ENCODE data around the gene ENG.
"Not testable (repeated sequence)": the region's sequence is repeated elsewhere in the genome, so short reads cannot be mapped to it uniquely, and the experiment has no call there.

The ENG gene

GRCh38 chr9:127794001-127794791 lies 60.3 kb downstream of the ENG start:
- DNase-seq: no peak

DNA sequence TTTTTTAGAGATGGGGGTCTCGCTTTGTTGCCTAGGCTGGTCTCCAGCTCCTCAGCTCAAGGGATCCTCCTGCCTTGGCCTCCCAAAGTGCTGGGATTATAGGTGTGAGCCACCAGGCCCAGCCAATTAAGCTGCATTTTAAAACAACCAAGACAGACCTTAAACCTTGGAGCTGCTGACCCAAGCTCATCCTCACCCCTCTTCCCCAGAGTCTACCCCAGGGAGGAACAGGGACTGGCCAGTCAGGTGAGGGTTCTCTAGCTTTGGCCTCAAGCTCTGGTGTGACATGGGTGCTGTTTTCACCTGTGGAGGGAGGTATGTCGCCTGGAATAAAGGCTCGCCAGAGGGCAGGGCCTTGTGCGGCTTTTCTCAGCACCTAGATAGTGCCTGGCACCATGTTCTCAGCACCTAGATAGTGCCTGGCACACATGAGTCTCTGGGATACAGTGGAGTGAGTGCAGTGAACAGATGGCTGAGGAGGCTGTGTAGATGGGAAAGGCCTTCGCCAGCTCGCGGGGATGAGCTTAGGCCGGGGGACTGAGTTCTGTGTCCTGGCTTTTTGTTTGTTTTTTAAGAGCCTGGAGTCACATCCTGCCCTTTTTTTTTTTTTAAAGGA lies 61.3 kb downstream of the ENG start:
- DNase-seq: no peak

DNA sequence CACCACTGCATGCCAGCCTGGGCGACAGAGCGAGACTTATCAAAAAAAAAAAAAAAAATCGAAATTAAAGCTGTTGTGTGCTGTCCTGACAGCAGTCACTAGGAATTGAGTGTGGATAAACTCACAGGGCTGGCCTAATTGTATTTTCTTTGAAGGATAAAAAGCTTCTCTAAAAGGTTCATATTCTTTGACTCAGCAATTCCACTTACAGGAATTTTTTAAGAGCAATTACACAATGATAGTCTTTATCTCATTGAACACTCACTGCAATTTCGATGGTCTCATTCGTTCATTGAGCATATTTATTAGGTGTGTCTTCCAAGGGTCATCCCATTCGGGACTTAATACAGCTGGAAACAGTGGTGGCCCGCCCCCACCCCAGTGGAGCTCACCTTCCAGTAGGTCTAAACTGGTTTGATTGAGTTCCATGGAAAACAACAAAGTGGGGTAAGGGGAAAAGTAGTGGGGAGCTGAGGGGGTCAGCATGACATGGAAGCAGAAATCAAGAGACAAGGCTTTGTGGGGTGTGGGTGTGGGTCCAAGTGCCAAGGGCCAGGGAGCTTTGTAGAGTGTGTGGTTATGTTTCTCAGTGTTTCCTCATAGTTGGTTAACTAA lies 61.9 kb downstream of the ENG start:
- no peak for DNase-seq

DNA sequence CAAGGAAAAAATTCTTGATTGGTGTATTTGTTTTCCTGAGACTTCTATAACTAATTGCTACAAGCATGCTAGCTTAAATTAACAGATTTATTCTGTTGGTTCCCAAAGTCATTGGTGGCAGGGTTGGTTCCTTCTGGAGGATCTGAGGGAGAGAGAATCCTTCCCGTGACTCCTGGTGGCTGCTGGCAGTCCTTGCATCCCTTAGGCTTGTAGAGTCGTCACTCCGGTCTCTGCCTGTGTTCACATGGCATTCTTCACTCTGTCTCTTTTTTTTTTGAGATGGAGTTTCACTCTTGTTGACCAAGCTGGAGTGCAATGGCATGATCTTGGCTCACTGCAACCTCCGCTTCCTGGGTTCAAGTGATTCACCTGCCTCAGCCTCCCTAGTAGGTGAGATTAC lies 63.4 kb downstream of the ENG start:
- DNase-seq: no peak

GRCh38 chr9:127790094-127790855 lies 64.2 kb downstream of the ENG start:
- DNase-seq: no peak

DNA sequence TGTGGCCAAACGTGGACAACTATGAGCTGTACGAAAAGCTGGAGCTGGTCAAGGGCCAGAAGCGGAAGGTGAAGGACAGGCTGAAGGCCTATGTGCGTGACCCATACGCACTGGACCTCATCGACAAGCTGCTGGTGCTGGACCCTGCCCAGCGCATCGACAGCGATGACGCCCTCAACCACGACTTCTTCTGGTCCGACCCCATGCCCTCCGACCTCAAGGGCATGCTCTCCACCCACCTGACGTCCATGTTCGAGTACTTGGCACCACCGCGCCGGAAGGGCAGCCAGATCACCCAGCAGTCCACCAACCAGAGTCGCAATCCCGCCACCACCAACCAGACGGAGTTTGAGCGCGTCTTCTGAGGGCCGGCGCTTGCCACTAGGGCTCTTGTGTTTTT lies 65.3 kb downstream of the ENG start:
- no peak for DNase-seq

- DNase-seq: peak in 1 of 51 donors; percentile 24
Observed at GRCh38 chr9:127788337-127789011, 66.0 kb downstream of the ENG start.

- DNase-seq: no peak
Observed at GRCh38 chr9:127786773-127787104, 67.7 kb downstream of the ENG start.

DNA sequence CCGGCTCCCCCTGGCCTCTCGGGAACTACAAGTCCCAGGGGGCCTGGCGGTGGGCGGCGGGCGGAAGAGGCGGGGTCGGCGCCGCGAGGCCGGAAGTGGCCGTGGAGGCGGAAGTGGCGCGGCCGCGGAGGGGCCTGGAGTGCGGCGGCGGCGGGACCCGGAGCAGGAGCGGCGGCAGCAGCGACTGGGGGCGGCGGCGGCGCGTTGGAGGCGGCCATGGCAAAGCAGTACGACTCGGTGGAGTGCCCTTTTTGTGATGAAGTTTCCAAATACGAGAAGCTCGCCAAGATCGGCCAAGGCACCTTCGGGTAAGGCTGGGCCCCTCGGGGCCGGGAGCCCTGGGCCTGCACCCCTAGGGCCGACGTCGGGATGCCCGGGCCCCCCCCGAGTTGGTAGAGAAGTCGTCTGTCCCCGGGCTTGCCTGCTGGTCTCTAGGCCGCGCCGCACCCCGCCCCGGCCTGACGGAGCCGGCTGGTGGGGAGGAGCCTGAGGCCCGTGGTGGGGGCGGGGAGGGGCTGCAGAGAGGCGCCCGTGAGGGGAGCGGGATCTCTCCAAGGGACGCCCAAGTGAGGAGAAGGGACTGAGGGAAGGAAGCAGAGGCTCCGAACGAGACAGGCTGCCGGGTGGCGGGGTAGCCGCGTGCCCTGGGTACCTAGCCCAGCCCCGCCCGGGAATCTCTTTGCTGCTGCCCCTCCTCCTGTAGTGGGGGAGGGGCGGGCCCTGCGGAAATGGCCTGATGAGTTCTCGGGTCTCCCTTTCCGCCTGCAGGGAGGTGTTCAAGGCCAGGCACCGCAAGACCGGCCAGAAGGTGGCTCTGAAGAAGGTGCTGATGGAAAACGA lies 68.3 kb downstream of the ENG start, which contains the start of gene CDK9:
TSS of gene CDK9 (plus strand) at position 102 of the 840 bp plus-strand sequence. CDS start at position 217, 115 bp downstream.
- peak in 50 of 51 donors; percentile 45 to 91 (median 80) for DNase-seq

- DNase-seq: peak; percentile 23 to 90 (median 76)
Observed at GRCh38 chr9:127785023-127785932, 69.2 kb downstream of the ENG start.

- DNase-seq: peak in 6 of 51 donors; percentile 6 to 49 (median 30)
Observed at GRCh38 chr9:127783111-127784008, 71.1 kb downstream of the ENG start.

DNA sequence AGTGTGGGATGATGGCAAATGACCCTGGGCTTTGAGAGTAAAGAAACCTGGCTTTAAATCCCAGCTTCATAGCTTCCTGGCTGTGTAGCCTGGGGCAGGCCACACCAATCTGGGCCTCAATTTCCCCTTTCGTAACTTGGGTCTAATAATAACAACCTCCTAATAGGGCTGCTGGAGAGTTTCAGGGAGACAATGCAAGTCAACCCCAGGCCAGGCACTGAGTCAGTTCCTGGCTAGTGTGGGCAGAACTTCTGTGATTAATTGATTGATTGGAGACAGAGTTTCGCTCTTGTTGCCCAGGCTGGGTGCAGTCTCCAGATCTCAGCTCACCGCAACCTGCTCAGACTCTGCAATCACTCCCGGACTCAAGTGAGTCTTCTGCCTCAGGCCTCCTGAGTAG lies 72.7 kb downstream of the ENG start:
- DNase-seq: no peak

DNA sequence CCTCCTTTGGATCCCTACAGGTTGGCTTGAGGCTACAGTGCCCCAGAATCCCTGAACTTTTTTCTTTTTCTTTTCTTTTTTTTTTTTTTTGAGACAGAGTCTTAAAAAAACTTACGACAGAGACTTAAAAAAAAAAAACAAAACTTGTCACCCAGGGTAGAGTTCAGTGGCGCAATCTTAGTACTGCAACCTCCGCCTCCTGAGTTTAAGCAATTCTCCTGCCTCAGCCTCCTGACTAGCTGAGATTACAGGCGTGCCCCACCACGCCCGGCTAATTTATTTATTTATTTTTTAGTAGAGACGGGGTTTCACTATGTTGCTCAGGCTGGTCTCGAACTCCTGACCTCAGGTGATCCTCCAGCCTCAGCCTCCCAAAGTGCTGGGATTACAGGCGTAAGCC lies 73.5 kb downstream of the ENG start:
- DNase-seq: not testable (repeated sequence)

- DNase-seq: peak in 25 of 51 donors; percentile 16 to 72 (median 43)
Observed at GRCh38 chr9:127780126-127780885, 74.2 kb downstream of the ENG start.

GRCh38 chr9:127779136-127779981 lies 75.1 kb downstream of the ENG start:
- DNase-seq: no peak
